HepG2 (cell line): Measurements from ENCODE around the gene CBX2. TPM values are rescaled to one million over a fixed set of nuclear protein-coding genes. Genes with fewer than 3 reads are reported as not detected.

ENCODE experiments used
- AKNA ChIP-seq: sonication (generic); formaldehyde crosslinking; IDR thresholded peaks from 2 replicates; pipeline ENCODE4 v1.4.0; 2020; ENCODE audit warnings: missing genetic modification reagents, borderline replicate concordance
- NAIF1 ChIP-seq: sonication (generic); formaldehyde crosslinking; IDR thresholded peaks from 2 replicates; pipeline ENCODE4 v1.5.0; 2020; ENCODE audit warnings: mild to moderate bottlenecking, missing genetic modification reagents, borderline replicate concordance
- NBN ChIP-seq: fragments of 450-650 bp; conservative IDR thresholded peaks from 2 replicates; pipeline ENCODE4 v1.6.1; 2017
- PLRG1 ChIP-seq: fragments of 450-650 bp; conservative IDR thresholded peaks from 2 replicates; pipeline ENCODE4 v1.6.1; 2016
- TBX2 ChIP-seq: sonication (generic); formaldehyde crosslinking; IDR thresholded peaks from 2 replicates; pipeline ENCODE4 v1.5.0; 2020; ENCODE audit warnings: missing genetic modification reagents, mild to moderate bottlenecking, borderline replicate concordance
- ZBTB3 ChIP-seq: sonication (generic); formaldehyde crosslinking; IDR thresholded peaks from 2 replicates; pipeline ENCODE4 v1.4.0; 2020; ENCODE audit warnings: low read depth, mild to moderate bottlenecking, moderate library complexity, missing genetic modification reagents, borderline replicate concordance
- ZNF121 ChIP-seq: sonication (generic); formaldehyde crosslinking; IDR thresholded peaks from 2 replicates; pipeline ENCODE4 v1.5.0; 2020; ENCODE audit warnings: mild to moderate bottlenecking, missing genetic modification reagents
- ZNF17 ChIP-seq: sonication (generic); formaldehyde crosslinking; IDR thresholded peaks from 2 replicates; pipeline ENCODE4 v1.5.0; 2020; ENCODE audit warnings: mild to moderate bottlenecking, missing genetic modification reagents
- ZNF383 ChIP-seq: sonication (generic); formaldehyde crosslinking; IDR thresholded peaks from 2 replicates; pipeline ENCODE4 v1.4.0; 2020; ENCODE audit warnings: missing genetic modification reagents, mild to moderate bottlenecking, borderline replicate concordance
- ZNF451 ChIP-seq: sonication (generic); formaldehyde crosslinking; IDR thresholded peaks from 2 replicates; pipeline ENCODE4 v1.5.0; 2020; ENCODE audit warnings: mild to moderate bottlenecking, missing genetic modification reagents
- ZNF550 ChIP-seq: sonication (generic); formaldehyde crosslinking; IDR thresholded peaks from 2 replicates; pipeline ENCODE4 v1.4.0; 2020; ENCODE audit warnings: mild to moderate bottlenecking, missing genetic modification reagents, borderline replicate concordance
- ZNF629 ChIP-seq: sonication (generic); formaldehyde crosslinking; conservative IDR thresholded peaks from 2 replicates; pipeline ENCODE4 v1.5.0; 2020; ENCODE audit warnings: missing genetic modification reagents
- ZZZ3 ChIP-seq: sonication (generic); formaldehyde crosslinking; IDR thresholded peaks from 2 replicates; pipeline ENCODE4 v1.4.0; 2020; ENCODE audit warnings: missing genetic modification reagents, mild to moderate bottlenecking, borderline replicate concordance
- polyA plus RNA-seq, 8 experiments: library from polyadenylated mRNA; depleted of rRNA in 3 of 8; stranded (reverse) in 7 of 8; unstranded in 1 of 8; fragments of >200 nt; fragmentation: Illumina TruSeq in 4 of 8; extraction: Trizol in 4 of 8; gene quantifications; 2 replicates each; pipeline versions ENCODE4 v1.2.1 to v1.2.3, GENCODE V29; 2011 to 2016; ENCODE audit warnings: low read depth in 4 of 8, missing spikeins in 1 of 8, mixed read lengths in 1 of 8; ENCODE audit not compliant: insufficient read depth in 1 of 8
- total RNA-seq, 5 experiments: library from RNA; depleted of rRNA; stranded (reverse); fragments of >200 nt; fragmentation: Illumina TruSeq; extraction: Trizol; gene quantifications; 2 replicates each; pipeline ENCODE4 v1.2.3, GENCODE V29; 2016; ENCODE audit warnings: low read depth in 1 of 5
- TF ChIP-seq, protein P1 (sequence below): IDR thresholded peaks from 2 replicates; pipeline ENCODE4 v1.6.1; 2016; ENCODE audit warnings: mild to moderate bottlenecking
- TF ChIP-seq, protein P2 (sequence below): sonication (generic); formaldehyde crosslinking; IDR thresholded peaks from 2 replicates; pipeline ENCODE4 v1.4.0; 2020; ENCODE audit warnings: low read depth, missing genetic modification reagents
- TF ChIP-seq, protein P3 (sequence below): IDR thresholded peaks from 2 replicates; pipeline ENCODE4 v1.6.1; 2012; ENCODE audit warnings: inconsistent platforms
- TF ChIP-seq, protein P4 (sequence below): IDR thresholded peaks from 2 replicates; pipeline ENCODE4 v1.6.1; 2016; ENCODE audit warnings: control low read depth

Gene CBX2
- total and polyA plus RNA-seq, 2 of the 13 experiments (the other 11 are each of a cell fraction or from before 2014, with no cell fraction given) = 14.5 to 31.1 TPM

DNA sequence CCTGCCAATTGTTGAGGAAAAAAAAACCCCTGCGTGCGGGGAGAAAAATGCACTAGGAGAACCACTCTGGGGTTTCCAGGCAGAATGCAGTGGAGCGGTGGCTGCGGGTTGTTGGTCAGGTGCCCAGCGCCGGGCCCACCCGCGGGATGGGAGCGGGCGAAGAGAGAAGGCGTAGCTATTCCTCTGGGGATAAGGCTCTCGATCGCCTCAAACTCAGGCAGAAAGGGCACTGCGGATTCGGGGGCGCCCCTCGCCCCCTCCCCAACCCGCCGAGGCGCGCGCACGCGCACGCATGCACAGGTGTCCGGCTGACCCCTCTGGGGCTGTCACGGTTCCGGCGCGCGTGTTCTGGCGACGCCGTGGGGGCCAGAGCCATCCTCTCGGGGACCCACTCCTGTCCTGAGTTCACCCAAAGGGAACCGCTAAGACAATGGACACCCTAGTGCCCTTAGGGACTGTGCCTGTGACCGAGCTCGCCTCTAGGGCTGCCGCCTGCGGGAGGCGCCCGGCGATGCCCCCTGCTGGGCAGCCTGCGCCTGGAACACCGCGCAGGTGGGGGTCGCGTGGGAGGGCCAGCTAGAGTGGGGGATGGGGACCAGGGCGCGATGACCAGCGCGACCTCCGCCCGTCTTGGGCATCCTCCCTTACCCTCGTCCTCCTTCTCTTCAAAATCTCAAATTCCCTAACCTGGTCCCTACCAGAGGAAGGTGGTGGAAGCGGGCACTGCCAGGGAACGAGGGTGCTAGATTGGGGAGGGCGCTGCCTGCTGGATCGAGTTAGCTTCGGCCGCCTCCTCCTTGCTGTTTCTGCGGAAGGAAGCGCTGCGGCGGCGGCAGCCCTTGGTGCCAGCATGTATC, 33.3 kb downstream of the CBX2 start (continued):
- TF ChIP-seq, protein P1, sequence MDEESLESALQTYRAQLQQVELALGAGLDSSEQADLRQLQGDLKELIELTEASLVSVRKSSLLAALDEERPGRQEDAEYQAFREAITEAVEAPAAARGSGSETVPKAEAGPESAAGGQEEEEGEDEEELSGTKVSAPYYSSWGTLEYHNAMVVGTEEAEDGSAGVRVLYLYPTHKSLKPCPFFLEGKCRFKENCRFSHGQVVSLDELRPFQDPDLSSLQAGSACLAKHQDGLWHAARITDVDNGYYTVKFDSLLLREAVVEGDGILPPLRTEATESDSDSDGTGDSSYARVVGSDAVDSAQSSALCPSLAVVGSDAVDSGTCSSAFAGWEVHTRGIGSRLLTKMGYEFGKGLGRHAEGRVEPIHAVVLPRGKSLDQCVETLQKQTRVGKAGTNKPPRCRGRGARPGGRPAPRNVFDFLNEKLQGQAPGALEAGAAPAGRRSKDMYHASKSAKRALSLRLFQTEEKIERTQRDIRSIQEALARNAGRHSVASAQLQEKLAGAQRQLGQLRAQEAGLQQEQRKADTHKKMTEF (CRISPR knock-in tag) = peak; percentile 84; the same call in 1 of the 2 replicates
- TF ChIP-seq ZNF121 (CRISPR knock-in tag) (peak; percentile 58; the same call in 1 of the 2 replicates), ZNF17 (CRISPR knock-in tag) (no peak), TBX2 (CRISPR knock-in tag) (peak; percentile 87; the same call in 1 of the 2 replicates), ZNF629 (CRISPR knock-in tag) (no peak), ZZZ3 (CRISPR knock-in tag) (no peak), AKNA (CRISPR knock-in tag) (no peak), NAIF1 (CRISPR knock-in tag) (peak; percentile 63; the same call in 1 of the 2 replicates), NBN (no peak), PLRG1 (no peak), ZNF451 (0 out of 2 replicates have a peak, but pooled peaks have one; percentile 76), ZNF383 (CRISPR knock-in tag) (no peak), ZNF550 (CRISPR knock-in tag) (no peak), ZBTB3 (CRISPR knock-in tag) (no peak)
- TF ChIP-seq, protein P2, sequence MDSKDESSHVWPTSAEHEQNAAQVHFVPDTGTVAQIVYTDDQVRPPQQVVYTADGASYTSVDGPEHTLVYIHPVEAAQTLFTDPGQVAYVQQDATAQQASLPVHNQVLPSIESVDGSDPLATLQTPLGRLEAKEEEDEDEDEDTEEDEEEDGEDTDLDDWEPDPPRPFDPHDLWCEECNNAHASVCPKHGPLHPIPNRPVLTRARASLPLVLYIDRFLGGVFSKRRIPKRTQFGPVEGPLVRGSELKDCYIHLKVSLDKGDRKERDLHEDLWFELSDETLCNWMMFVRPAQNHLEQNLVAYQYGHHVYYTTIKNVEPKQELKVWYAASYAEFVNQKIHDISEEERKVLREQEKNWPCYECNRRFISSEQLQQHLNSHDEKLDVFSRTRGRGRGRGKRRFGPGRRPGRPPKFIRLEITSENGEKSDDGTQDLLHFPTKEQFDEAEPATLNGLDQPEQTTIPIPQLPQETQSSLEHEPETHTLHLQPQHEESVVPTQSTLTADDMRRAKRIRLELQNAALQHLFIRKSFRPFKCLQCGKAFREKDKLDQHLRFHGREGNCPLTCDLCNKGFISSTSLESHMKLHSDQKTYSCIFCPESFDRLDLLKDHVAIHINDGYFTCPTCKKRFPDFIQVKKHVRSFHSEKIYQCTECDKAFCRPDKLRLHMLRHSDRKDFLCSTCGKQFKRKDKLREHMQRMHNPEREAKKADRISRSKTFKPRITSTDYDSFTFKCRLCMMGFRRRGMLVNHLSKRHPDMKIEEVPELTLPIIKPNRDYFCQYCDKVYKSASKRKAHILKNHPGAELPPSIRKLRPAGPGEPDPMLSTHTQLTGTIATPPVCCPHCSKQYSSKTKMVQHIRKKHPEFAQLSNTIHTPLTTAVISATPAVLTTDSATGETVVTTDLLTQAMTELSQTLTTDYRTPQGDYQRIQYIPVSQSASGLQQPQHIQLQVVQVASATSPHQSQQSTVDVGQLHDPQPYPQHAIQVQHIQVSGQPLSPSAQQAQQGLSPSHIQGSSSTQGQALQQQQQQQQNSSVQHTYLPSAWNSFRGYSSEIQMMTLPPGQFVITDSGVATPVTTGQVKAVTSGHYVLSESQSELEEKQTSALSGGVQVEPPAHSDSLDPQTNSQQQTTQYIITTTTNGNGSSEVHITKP (CRISPR knock-in tag) = 0 out of 2 replicates have a peak, but pooled peaks have one; percentile 15
- TF ChIP-seq, protein P3, sequence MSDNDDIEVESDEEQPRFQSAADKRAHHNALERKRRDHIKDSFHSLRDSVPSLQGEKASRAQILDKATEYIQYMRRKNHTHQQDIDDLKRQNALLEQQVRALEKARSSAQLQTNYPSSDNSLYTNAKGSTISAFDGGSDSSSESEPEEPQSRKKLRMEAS = peak; percentile 73; the same call in 1 of the 2 replicates
- TF ChIP-seq, protein P4, sequence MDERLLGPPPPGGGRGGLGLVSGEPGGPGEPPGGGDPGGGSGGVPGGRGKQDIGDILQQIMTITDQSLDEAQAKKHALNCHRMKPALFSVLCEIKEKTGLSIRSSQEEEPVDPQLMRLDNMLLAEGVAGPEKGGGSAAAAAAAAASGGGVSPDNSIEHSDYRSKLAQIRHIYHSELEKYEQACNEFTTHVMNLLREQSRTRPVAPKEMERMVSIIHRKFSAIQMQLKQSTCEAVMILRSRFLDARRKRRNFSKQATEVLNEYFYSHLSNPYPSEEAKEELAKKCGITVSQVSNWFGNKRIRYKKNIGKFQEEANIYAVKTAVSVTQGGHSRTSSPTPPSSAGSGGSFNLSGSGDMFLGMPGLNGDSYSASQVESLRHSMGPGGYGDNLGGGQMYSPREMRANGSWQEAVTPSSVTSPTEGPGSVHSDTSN = no peak
